ENCODE results near the gene KIAA0513. TPM values are rescaled to one million over a fixed set of nuclear protein-coding genes. Genes with fewer than 3 reads are reported as not detected.

Gene KIAA0513
- total and polyA plus RNA-seq, 2 of the 13 experiments (the other 11 are each of a cell fraction or from before 2014, with no cell fraction given): 1.8 TPM

DNA sequence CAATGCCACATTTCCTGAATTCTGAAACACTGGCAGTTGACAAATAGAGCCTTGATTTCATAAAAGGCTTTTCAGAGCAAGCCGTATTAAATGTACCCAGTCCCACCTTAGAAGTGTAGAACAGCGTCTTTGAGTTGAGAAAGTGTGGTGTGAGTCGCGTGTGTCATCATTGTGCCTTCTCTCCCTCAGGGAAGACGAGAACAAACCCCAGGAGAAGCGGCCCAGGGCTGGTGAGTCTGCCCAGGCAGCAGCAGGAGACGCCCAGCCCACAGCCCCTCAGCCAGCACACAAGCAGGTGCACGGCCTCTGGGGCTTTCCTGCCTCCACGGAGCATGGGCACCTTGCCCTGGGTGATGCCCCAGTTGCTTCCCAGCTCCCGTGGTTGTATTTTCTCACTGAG, 50.6 kb downstream of the KIAA0513 start:
- DNase-seq (ENCODE audit: low spot score) (no peak), ATAC-seq (no peak), FAIRE-seq (no peak)
- in situ Hi-C loops (cut with HindIII; ENCODE audit: extremely low pct_ligation_motif_present, low pct_unique_long_range_greater_than_20kb): no loop called here
- H3K4me3 ChIP-seq (replicated peaks in 1 of 3; ENCODE audit: insufficient read depth in 1 of 3, low read depth in 2 of 3, low read length in 3 of 3): no peak overlapping the region
- no peak overlapping the region for H3K4me2 ChIP-seq (ENCODE audit: low read depth, low read length)
- H3K9me3 ChIP-seq (ENCODE audit: low read length): no peaks in the 10 kb centered on the region
- BruUV-seq (replicated peaks): no TSS peak
- H4K20me1 ChIP-seq (ENCODE audit: insufficient read depth, low read length): no peaks in the 10 kb centered on the region
- POLR2A ChIA-PET: no interaction called here
- no peak overlapping the region for H3K9ac ChIP-seq (ENCODE audit: insufficient read depth, low read depth, low read length)
- CTCF ChIA-PET (ENCODE audit: low intra/inter-chr PET ratio, low total read pairs): no interaction called here
- WGBS (ENCODE audit: low lambda C conversion rate): 57% methylated on average over 8 of the region's 10 CpGs
- H3K79me2 ChIP-seq (ENCODE audit: insufficient read depth, low read length): no peaks in the 10 kb centered on the region
- no peaks in the 10 kb centered on the region for H3K36me3 ChIP-seq (replicated peaks in 1 of 2; ENCODE audit: control insufficient read depth in 1 of 2, insufficient read depth in 2 of 2, low read length in 2 of 2)
- TF ChIP-seq, protein P1, sequence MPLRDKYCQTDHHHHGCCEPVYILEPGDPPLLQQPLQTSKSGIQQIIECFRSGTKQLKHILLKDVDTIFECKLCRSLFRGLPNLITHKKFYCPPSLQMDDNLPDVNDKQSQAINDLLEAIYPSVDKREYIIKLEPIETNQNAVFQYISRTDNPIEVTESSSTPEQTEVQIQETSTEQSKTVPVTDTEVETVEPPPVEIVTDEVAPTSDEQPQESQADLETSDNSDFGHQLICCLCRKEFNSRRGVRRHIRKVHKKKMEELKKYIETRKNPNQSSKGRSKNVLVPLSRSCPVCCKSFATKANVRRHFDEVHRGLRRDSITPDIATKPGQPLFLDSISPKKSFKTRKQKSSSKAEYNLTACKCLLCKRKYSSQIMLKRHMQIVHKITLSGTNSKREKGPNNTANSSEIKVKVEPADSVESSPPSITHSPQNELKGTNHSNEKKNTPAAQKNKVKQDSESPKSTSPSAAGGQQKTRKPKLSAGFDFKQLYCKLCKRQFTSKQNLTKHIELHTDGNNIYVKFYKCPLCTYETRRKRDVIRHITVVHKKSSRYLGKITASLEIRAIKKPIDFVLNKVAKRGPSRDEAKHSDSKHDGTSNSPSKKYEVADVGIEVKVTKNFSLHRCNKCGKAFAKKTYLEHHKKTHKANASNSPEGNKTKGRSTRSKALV (CRISPR knock-in tag; IDR thresholded peaks at IDR 0.05): no peak
- TF ChIP-seq HNRNPK (IDR thresholded peaks at IDR 0.05; ENCODE audit: low read depth, low read length, poor library complexity, severe bottlenecking) (no peak), SATB2 (CRISPR knock-in tag; IDR thresholded peaks at IDR 0.05) (no peak), PRPF4 (IDR thresholded peaks at IDR 0.05; ENCODE audit: low read depth, low read length, poor library complexity, severe bottlenecking) (no peak), STAG1 (CRISPR knock-in tag; IDR thresholded peaks at IDR 0.05) (no peak), ZFAT (CRISPR knock-in tag; conservative IDR thresholded peaks at IDR 0.05) (no peak), ZNF431 (CRISPR knock-in tag; IDR thresholded peaks at IDR 0.05; ENCODE audit: borderline replicate concordance, low read depth) (no peak), NFKBIZ (CRISPR knock-in tag; IDR thresholded peaks at IDR 0.05) (no peak), ZNF33B (CRISPR knock-in tag; IDR thresholded peaks at IDR 0.05) (no peak), NFKB2 (CRISPR knock-in tag; IDR thresholded peaks at IDR 0.05; ENCODE audit: borderline replicate concordance) (no peak), ZNF343 (CRISPR knock-in tag; IDR thresholded peaks at IDR 0.05) (no peak), ZFP90 (CRISPR knock-in tag; IDR thresholded peaks at IDR 0.05; ENCODE audit: borderline replicate concordance) (no peak), ZNF773 (CRISPR knock-in tag; IDR thresholded peaks at IDR 0.05; ENCODE audit: borderline replicate concordance) (no peak), ZNF138 (CRISPR knock-in tag; IDR thresholded peaks at IDR 0.05; ENCODE audit: low read depth) (no peak)
- TF ChIP-seq, protein P2, sequence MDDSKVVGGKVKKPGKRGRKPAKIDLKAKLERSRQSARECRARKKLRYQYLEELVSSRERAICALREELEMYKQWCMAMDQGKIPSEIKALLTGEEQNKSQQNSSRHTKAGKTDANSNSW (CRISPR knock-in tag; IDR thresholded peaks at IDR 0.05; ENCODE audit: borderline replicate concordance): no peak
- TF ChIP-seq, protein P3, sequence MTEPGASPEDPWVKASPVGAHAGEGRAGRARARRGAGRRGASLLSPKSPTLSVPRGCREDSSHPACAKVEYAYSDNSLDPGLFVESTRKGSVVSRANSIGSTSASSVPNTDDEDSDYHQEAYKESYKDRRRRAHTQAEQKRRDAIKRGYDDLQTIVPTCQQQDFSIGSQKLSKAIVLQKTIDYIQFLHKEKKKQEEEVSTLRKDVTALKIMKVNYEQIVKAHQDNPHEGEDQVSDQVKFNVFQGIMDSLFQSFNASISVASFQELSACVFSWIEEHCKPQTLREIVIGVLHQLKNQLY (CRISPR knock-in tag; IDR thresholded peaks at IDR 0.05): no peak
- H3K27ac ChIP-seq (ENCODE audit: extremely low read length, insufficient read depth, low read length): no peak overlapping the region
- H2AFZ ChIP-seq (ENCODE audit: low read length): no peak overlapping the region
- intact Hi-C loops (cut with micrococcal nuclease; ENCODE audit: unreplicated experiment): no loop called here
- H3K27me3 ChIP-seq (ENCODE audit: control insufficient read depth in 1 of 2, insufficient read depth in 2 of 2, low read length in 2 of 2): peaks cover 23 to 52% of the 10 kb centered on the region in 2 experiments; a peak in 4 of 5 replicates
- no peaks in the 10 kb centered on the region for H3K4me1 ChIP-seq (ENCODE audit: insufficient read depth, low read length)

Measured in HepG2 (cell line).